Thyroid gland (tissue), 4 donors: ENCODE data around the gene FIGNL2.

Experiments used
- CTCF ChIP-seq, 6 experiments: fragments of 200-600 bp in 3 of 6; fragments of 450-650 bp in 3 of 6; sonication (generic) in 3 of 6; IDR thresholded peaks; one replicate each; pipeline ENCODE4 v1.5.1; 2016 to 2019; ENCODE audit warnings: antibody characterized with exemption in 6 of 6, mild to moderate bottlenecking in 2 of 6, inconsistent platforms in 1 of 6, moderate library complexity in 1 of 6
- POLR2A ChIP-seq, 2 donors: fragments of 450-650 bp; IDR thresholded peaks; one replicate each; pipeline ENCODE4 v1.6.1; 2017; ENCODE audit warnings: antibody characterized with exemption in 2 of 2, mild to moderate bottlenecking in 2 of 2, moderate library complexity in 1 of 2

DNA sequence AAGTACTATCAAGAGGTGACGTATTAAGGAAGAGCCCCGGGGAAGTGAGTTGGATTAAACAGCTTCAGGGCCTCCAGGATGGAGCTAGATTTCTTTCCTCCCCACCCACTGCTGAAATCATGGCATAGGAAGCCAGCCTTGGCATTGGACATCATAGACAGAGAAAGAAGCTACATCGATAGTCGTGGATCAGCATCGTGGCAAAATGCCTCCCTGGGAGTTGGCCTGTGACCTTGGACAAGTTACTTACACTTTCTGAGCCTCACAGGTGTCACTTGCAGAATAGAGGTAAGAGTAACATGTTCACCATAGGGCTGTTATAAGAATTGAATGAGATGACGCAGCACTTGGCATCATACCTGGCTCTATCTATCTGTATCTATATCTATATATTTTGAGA, 45.3 kb upstream of the FIGNL2 start:
- TF ChIP-seq CTCF (IDR thresholded peaks at IDR 0.05) (no peak), POLR2A (IDR thresholded peaks at IDR 0.05) (no peak)
